ENCODE results near the gene CELSR1.
"Not testable (repeated sequence)": the region's sequence is repeated elsewhere in the genome, so short reads cannot be mapped to it uniquely, and the experiment has no call there.

Gene CELSR1

DNA sequence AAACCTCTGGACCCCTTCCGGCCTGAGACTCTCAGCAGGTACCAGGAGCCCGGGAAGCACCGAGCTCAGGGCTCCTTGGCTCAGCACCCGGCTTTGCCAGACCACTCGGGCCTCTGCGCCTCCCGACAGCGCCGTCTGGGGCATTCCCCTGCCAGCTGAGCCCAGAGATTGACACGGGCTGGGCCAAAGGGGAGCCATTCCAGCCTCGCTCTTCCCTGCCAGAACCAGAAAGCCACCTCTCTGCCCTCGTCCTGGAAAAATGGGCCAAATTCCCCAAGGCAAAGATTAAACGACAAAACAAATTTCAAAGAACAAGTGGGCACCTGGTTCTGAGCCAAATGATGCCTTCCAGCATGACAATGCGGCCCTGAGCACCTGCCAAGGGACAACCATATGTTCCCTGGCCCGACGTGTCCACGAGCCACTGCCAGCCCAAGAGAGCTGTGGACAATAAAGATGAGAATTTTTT, 59.3 kb downstream of the CELSR1 start:
- DNase-seq: no peak

GRCh38 chr22:46476547-46476941, 60.9 kb downstream of the CELSR1 start:
- no peak for DNase-seq

GRCh38 chr22:46473896-46474557, 63.4 kb downstream of the CELSR1 start:
- no peak for DNase-seq

DNA sequence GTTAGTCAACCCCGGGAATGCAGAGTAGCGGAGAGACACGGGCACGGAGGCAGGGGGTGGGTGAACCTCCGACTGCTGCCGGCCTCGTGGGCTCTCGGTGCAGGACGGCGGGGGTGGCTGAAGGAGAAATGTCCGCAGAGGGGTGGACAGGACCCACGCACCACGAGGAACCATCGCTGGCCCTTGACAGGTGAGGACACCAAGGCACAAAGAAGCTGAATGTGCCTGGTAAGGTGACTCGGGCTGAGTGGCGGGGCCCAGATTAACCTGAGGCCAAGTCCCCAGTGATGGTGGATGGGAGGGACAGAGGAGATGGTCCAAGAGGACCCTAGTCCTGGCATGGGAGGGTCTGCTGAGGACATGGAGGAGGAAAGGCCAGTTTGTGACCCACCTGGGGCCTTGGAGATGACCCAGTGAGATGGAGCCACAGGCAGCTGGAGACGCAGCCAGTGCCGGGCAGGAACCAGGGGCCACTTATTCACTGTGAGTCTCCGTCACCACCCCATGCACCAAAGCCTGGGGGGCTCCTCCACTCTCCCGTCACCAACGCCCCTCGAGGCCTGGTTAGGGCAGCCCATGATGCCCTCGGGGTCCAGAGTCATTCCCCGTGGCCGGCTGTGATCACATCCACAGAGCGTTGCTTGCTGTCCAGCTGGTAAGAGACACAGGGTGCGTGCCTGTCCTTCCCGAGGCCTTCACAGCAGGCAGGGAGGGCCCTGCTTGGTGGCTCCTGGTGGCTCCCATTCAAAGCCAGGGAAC, 64.2 kb downstream of the CELSR1 start:
- no peak for DNase-seq

DNA sequence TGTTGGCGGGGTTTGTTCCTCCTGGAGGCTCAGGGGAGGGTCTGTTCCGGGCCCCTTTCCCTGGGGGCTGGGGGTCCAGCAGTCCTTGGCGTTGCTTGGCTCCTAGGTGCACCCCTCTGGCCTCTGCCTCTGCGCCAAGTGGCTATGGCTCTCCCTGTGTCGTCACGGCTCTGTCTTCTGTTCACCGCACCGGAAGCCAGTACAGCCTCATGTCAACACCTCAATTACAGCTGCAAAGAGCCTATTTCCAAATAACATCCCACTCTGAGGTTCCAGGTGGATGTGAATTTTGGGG, 64.8 kb downstream of the CELSR1 start:
- no peak for DNase-seq

DNA sequence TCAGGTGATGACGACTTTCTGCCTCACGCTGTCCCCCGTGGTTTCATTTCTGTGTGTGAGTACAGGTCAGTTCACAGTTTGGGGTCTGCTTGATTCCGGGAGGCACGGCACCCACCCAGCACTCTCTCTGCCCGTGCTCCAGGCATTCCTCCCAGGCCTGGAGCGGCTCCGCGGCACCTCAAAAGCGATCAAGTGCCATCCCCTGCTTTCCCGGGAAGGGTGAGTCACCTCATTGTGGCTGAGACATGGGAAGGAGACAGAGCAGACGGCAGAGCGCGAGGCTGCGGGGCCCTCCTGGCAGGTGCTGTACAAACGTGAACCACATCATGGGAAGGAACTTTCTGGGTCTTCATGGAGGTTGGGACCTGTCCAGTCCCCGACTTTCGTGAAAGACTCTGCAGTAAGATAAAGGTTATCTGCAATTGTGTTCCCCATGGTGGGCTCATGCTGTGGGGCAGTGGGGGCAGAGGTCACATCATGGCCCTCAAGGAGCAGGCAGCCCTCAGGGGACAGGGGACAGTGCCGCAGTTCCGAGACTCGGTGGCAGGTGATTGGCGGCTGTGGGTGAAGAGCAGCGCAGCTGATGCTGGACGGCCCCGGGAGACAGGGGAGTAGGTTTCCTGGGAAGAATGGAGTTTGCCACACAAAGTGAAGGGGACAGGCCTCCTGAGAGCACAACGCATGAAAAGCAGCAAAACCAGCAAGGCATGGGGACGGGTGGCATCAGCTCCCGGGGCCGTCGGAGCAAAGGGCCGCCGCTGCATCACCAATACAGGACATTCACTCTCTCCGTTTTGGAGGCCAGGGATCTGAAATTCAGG, 65.3 kb downstream of the CELSR1 start:
- no peak for DNase-seq

DNA sequence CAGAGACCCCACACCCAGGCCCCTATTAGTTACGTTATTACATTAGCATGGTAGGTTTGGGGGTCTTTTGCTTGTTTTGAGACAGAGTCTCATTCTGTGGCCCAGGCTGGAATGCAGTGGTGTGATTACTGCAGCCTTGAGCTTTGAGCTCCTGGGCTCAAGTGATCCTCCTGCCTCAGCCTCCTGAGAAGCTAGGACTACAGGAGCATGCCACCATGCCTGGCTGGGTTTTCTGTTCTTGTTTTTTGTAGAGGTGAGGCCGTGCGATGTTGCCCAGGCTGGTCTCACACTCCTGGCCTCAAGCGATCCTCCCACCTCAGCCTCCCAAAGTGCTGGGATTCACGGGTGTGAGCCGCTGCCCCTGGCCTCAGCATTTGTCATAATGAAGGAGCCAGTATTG, 66.1 kb downstream of the CELSR1 start:
- DNase-seq: not testable (repeated sequence)

- no peak for DNase-seq
Measured at GRCh38 chr22:46469711-46470110, 67.7 kb downstream of the CELSR1 start.

DNA sequence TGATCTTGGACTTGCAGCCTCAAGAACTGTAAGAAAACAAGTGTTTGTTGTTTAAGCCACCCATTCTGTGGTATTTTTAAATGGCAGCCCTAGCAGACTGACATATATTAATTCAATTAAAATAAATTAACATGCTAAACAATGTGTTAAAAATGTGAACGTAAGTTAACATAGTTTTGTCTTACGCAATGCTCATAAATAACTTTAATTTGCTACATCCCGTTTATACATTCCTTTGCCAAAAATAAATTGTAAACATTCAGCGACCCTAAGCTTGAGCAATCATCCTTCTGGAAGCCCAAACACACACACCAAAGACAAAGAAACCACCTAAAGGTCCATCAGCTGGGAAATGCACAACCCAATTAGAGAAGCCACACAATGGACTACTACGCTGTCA, 70.4 kb downstream of the CELSR1 start:
- DNase-seq: no peak

GRCh38 chr22:46466255-46466676, 71.2 kb downstream of the CELSR1 start:
- no peak for DNase-seq

DNA sequence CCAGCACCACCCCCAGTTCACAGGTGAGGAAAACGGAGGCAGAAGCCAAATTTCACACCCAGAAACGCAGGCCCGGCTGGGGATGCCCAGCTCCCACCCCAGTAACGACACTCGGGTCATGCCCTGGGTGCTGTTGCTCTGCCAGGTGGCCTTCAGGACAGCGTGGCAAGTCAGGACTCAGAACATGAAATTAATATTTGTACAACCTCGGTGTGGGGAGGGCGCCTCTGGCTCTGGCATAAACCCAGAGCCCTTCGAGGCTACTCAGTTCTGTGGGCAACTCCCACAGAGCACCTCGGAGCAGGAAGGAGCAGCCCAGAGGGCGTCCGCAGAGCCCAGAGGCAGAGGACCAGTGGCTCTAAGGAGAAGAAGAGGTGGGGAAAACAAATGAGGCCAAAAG, 71.6 kb downstream of the CELSR1 start:
- no peak for DNase-seq

GRCh38 chr22:46465345-46465720, 72.1 kb downstream of the CELSR1 start:
- no peak for DNase-seq

GRCh38 chr22:46464701-46465344, 72.6 kb downstream of the CELSR1 start:
- no peak for DNase-seq

DNA sequence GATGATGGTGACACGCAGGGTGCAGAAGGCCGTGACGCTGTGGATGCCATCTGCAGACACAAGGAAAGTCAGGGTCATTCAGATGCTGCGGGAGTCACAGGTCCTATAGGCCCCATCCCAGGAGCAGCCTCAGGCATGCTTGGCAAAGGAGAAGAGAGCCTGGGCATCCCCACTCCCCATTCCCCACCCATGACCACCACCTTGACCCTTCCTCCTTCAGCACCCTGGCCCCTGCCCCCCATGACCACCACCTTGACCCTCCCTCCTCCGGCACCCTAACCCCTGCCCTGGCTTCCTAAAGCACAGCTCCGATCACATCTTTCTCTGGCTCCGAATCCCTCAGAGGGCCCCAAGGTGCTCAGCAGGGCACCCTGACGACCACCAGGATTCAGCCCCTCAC, 73.1 kb downstream of the CELSR1 start:
- DNase-seq: no peak

- no peak for DNase-seq
Measured at GRCh38 chr22:46463435-46464227, 73.8 kb downstream of the CELSR1 start.

GRCh38 chr22:46462726-46463371, 74.6 kb downstream of the CELSR1 start:
- DNase-seq: no peak

- DNase-seq: no peak
Measured at GRCh38 chr22:46461566-46462180, 75.7 kb downstream of the CELSR1 start.

GRCh38 chr22:46460857-46461256, 76.6 kb downstream of the CELSR1 start:
- no peak for DNase-seq

DNA sequence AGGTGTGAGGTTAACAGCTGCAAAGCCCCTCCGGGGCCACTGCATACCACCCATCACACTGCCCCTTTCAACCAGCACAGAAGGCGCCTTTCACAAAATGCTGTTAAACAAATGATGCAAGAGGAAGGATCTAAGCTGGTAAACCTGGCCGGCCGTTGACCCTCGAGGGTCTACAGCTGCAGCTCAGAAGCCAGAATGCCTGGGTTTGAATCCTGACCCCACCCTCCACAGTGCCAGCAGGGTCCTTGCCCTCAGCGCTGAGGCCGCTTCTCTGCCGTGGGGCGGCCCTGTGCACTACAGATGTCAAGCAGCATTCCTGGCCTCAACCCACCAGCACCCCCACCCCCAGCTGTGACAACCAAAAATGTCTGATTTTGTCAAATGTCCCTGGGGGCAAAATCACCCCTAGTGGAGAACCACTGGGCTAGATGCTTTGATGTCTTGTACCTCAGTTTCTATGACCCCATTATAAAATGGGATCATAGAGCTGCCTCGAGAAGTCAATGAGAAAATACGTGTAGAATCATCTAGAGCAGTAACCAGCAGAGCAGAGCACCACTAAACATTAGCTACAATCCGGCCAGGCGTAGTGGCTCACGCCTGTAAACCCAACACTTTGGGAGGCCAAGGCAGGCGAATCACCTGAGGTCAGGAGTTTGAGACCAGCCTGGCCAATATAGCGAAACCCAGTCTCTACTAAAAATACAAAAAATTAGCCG, 77.9 kb downstream of the CELSR1 start:
- DNase-seq: no peak

DNA sequence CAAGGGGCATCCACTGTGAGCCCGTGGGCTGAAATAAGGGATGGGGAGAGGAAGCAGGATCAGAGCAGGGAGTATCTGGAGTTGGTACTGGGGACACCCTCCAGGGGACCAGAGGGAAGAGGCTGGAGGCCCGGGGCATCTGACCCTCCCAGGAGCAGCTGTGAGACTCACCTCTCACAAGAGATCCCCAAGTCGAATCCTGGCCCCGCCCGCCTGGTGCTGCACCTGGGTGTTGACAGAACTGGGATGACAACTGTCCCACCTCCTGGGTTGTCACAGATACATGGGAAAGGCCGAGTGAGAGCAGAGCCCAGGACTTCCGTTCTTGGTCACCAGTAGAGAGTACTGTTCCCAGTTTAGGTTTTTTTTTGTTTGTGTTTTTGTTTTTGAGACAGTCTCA, 78.9 kb downstream of the CELSR1 start:
- DNase-seq: no peak
